ENCODE results near the gene ASB3.

Gene ASB3

GRCh38 chr2:53777134-53777533, 9.6 kb downstream of the ASB3 start:
- TF ChIP-seq REST (IDR thresholded peaks at IDR 0.05; ENCODE audit: low read depth) (no peak), USF1 (IDR thresholded peaks at IDR 0.05) (no peak), TAF1 (IDR thresholded peaks at IDR 0.05; ENCODE audit: low read depth) (no peak), ZBTB7A (IDR thresholded peaks at IDR 0.05; ENCODE audit: low read depth) (no peak), YY1 (IDR thresholded peaks at IDR 0.05; ENCODE audit: low read depth) (no peak)

- TF ChIP-seq REST (IDR thresholded peaks at IDR 0.05; ENCODE audit: low read depth) (no peak), NFIC (IDR thresholded peaks at IDR 0.05) (no peak)
These were observed 16.5 kb downstream of the ASB3 start for GRCh38 chr2:53770264-53770663.

GRCh38 chr2:53769318-53769945, 17.3 kb downstream of the ASB3 start:
- TF ChIP-seq USF1 (IDR thresholded peaks at IDR 0.05) = no peak
- no peak for TF ChIP-seq EGR1 (IDR thresholded peaks at IDR 0.05)
- no peak for TF ChIP-seq CREB1 (IDR thresholded peaks at IDR 0.05; ENCODE audit: low read depth)
- no peak for TF ChIP-seq CEBPB (IDR thresholded peaks at IDR 0.05)
- no peak for TF ChIP-seq TAF1 (IDR thresholded peaks at IDR 0.05; ENCODE audit: low read depth)
- TF ChIP-seq TEAD4 (IDR thresholded peaks at IDR 0.05) = no peak
- no peak for TF ChIP-seq RAD21 (IDR thresholded peaks at IDR 0.05; ENCODE audit: low read depth)
- no peak for TF ChIP-seq FOXM1 (IDR thresholded peaks at IDR 0.05; ENCODE audit: borderline replicate concordance, low read depth)
- no peak for TF ChIP-seq TCF12 (IDR thresholded peaks at IDR 0.05; ENCODE audit: low read depth)
- no peak for TF ChIP-seq YY1 (IDR thresholded peaks at IDR 0.05; ENCODE audit: low read depth)
- TF ChIP-seq MAX (IDR thresholded peaks at IDR 0.05) = no peak
- no peak for TF ChIP-seq EP300 (IDR thresholded peaks at IDR 0.05; ENCODE audit: borderline replicate concordance)
- no peak for TF ChIP-seq ZBTB7A (IDR thresholded peaks at IDR 0.05; ENCODE audit: low read depth)
- no peak for TF ChIP-seq NFIC (IDR thresholded peaks at IDR 0.05)
- no peak for TF ChIP-seq REST (IDR thresholded peaks at IDR 0.05; ENCODE audit: low read depth)

- TF ChIP-seq FOXM1 (IDR thresholded peaks at IDR 0.05; ENCODE audit: borderline replicate concordance, low read depth) (no peak), USF1 (IDR thresholded peaks at IDR 0.05) (no peak), TAF1 (IDR thresholded peaks at IDR 0.05; ENCODE audit: low read depth) (no peak), CREB1 (IDR thresholded peaks at IDR 0.05; ENCODE audit: low read depth) (no peak), MAX (IDR thresholded peaks at IDR 0.05) (no peak), EGR1 (IDR thresholded peaks at IDR 0.05) (no peak), ZBTB7A (IDR thresholded peaks at IDR 0.05; ENCODE audit: low read depth) (no peak), TEAD4 (IDR thresholded peaks at IDR 0.05) (no peak), NFIC (IDR thresholded peaks at IDR 0.05) (no peak), TCF12 (IDR thresholded peaks at IDR 0.05; ENCODE audit: low read depth) (no peak), EP300 (IDR thresholded peaks at IDR 0.05; ENCODE audit: borderline replicate concordance) (no peak), REST (IDR thresholded peaks at IDR 0.05; ENCODE audit: low read depth) (no peak), RAD21 (IDR thresholded peaks at IDR 0.05; ENCODE audit: low read depth) (no peak), YY1 (IDR thresholded peaks at IDR 0.05; ENCODE audit: low read depth) (no peak), CEBPB (IDR thresholded peaks at IDR 0.05) (no peak)
These were observed 18.6 kb downstream of the ASB3 start for GRCh38 chr2:53768242-53768542.

Data from Ishikawa (cell line).